Measurements from ENCODE around the gene TEX48.

TEX48 gene

DNA sequence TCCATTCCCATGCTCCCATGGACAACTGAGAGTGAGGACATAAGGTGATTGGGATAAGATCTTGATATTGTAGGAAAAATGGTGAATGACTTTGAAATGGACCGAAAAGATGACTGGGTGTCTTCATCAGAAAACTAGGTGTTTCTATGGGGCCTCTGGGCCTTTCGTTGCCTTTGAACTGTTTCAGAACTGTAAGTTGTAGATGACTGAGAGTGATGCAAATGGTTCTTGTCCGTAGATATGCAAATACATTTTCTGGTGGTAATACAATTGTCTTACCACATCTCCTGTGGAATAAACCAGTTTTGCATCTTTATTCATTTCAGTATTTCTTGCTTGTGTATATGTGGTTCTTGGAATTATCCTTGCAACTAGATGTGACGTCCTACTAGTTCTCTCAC is 16.0 kb upstream of the TEX48 start:
- TF ChIP-seq SIN3A (IDR thresholded peaks at IDR 0.05; ENCODE audit: borderline replicate concordance, insufficient read depth, low read length) (no peak), POLR2AphosphoS5 (IDR thresholded peaks at IDR 0.05; ENCODE audit: low read depth, low read length) (no peak)

DNA sequence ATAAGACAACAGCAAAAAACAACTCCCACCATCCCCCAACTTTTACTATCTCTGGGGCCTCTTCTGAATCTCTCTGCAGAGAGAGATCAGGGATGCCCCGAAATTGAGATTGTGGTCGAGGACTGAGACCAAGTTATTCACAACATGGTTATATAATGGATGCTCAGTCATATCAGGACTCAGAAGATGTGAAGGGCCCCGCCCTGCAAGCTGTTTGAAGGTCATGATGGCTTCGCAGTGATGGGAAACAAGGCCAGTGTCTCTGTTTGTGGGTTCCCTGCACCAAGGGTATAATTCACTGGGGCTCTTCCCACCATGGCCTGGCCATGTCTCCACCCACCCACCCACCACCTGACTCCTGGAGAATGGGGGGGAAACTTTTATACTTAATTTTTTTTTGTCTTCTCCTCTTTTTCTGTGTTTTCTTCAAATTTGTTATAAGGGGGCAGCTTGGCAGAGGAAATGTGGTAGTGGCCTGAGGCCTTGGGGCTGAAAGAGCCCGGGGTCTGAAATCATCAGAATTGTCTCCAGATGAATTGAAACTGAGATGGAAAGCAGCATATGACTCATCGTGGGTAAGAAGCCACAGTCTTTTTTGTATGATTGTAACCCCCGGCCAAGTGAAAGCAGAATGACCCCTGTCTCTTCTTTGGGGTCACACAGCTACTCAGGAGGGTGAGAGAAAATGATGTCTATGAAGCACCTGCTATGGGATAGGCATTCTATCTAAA is 15.0 kb upstream of the TEX48 start:
- TF ChIP-seq SIN3A (IDR thresholded peaks at IDR 0.05; ENCODE audit: borderline replicate concordance, insufficient read depth, low read length) (no peak), POLR2AphosphoS5 (IDR thresholded peaks at IDR 0.05; ENCODE audit: low read depth, low read length) (no peak), FOXP2 (optimal IDR thresholded peaks at IDR 0.05; ENCODE audit: borderline replicate concordance, extremely low read depth, extremely low read length, insufficient read depth) (no peak), TAF1 (IDR thresholded peaks at IDR 0.05; ENCODE audit: borderline replicate concordance, insufficient read depth, low read length) (no peak)
- TF ChIP-seq, protein P1, sequence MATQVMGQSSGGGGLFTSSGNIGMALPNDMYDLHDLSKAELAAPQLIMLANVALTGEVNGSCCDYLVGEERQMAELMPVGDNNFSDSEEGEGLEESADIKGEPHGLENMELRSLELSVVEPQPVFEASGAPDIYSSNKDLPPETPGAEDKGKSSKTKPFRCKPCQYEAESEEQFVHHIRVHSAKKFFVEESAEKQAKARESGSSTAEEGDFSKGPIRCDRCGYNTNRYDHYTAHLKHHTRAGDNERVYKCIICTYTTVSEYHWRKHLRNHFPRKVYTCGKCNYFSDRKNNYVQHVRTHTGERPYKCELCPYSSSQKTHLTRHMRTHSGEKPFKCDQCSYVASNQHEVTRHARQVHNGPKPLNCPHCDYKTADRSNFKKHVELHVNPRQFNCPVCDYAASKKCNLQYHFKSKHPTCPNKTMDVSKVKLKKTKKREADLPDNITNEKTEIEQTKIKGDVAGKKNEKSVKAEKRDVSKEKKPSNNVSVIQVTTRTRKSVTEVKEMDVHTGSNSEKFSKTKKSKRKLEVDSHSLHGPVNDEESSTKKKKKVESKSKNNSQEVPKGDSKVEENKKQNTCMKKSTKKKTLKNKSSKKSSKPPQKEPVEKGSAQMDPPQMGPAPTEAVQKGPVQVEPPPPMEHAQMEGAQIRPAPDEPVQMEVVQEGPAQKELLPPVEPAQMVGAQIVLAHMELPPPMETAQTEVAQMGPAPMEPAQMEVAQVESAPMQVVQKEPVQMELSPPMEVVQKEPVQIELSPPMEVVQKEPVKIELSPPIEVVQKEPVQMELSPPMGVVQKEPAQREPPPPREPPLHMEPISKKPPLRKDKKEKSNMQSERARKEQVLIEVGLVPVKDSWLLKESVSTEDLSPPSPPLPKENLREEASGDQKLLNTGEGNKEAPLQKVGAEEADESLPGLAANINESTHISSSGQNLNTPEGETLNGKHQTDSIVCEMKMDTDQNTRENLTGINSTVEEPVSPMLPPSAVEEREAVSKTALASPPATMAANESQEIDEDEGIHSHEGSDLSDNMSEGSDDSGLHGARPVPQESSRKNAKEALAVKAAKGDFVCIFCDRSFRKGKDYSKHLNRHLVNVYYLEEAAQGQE (IDR thresholded peaks at IDR 0.05; ENCODE audit: insufficient read depth in 1 of 2, low read depth in 2 of 2, low read length in 2 of 2): no peak

DNA sequence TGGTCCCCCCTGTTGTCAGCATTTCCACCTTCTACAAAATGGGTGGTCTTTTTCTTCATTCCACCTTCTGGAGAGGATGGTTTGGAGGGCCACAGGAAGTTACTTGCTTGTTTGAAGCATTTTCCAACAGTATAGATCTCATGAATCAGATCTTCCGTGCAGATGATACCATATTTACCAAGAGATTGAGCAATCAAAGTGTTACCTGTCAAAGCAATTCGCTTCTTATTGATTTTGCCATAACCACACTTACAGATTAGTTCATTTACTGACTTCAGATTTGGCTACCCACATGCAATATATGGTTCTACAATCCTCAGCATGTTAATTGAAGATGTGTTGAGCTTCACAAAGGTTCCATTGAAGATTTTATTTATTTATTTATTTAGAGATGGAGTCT is 14.0 kb upstream of the TEX48 start:
- no peak for TF ChIP-seq POLR2AphosphoS5 (IDR thresholded peaks at IDR 0.05; ENCODE audit: low read depth, low read length)

DNA sequence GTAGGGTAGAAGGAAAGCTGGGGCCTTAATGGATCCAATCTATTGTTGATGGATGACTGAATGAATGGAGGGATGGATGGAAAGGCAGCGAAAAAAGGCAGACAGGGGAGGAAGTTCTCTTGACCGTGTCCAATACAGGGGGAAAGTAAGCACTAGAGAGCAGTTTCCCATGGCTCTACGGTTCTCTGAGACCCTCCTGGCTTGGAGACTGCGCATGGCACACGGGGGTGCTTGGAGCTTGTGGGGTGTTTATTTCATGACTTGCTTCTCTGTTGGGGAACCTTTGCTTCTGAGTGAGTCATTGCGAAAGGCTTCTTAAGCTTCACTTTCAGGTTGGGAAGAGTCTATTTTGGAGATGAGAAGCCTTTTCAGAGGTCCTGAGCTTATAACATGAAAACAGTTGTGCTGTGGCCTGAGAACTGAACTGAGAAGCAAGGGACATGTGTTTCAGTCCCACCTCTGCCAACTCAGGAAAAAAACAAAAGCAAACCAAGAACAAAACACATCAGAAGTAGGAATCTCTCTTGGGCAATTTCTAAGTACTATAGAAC is 12.8 kb upstream of the TEX48 start:
- TF ChIP-seq SIN3A (IDR thresholded peaks at IDR 0.05; ENCODE audit: borderline replicate concordance, insufficient read depth, low read length) (no peak), TAF1 (IDR thresholded peaks at IDR 0.05; ENCODE audit: borderline replicate concordance, insufficient read depth, low read length) (no peak), FOXP2 (optimal IDR thresholded peaks at IDR 0.05; ENCODE audit: borderline replicate concordance, extremely low read depth, extremely low read length, insufficient read depth) (no peak), POLR2AphosphoS5 (IDR thresholded peaks at IDR 0.05; ENCODE audit: low read depth, low read length) (no peak)
- TF ChIP-seq, protein P1 (IDR thresholded peaks at IDR 0.05; ENCODE audit: insufficient read depth in 1 of 2, low read depth in 2 of 2, low read length in 2 of 2): no peak

DNA sequence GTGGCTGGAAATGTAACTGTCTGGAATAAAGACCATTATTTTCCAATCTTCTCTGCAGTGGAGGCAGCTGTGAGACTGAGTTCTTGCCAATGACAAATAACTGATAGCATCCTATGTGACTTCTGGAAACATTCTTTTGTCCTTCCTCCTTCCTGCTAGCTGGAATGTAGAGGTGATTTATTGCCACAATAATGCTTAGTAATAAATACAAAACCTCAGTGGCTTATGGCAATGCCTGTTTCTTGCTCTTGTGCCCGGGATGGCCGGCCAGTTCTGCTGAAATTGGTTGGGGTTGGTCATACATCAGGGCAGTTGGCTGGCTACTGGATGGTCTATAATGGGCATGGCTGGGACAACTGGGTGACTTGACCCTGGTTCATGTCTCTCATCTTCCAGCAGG is 12.2 kb upstream of the TEX48 start:
- TF ChIP-seq FOXP2 (optimal IDR thresholded peaks at IDR 0.05; ENCODE audit: borderline replicate concordance, extremely low read depth, extremely low read length, insufficient read depth) (no peak), POLR2AphosphoS5 (IDR thresholded peaks at IDR 0.05; ENCODE audit: low read depth, low read length) (no peak), SIN3A (IDR thresholded peaks at IDR 0.05; ENCODE audit: borderline replicate concordance, insufficient read depth, low read length) (no peak), TAF1 (IDR thresholded peaks at IDR 0.05; ENCODE audit: borderline replicate concordance, insufficient read depth, low read length) (no peak)
- TF ChIP-seq, protein P1 (IDR thresholded peaks at IDR 0.05; ENCODE audit: insufficient read depth in 1 of 2, low read depth in 2 of 2, low read length in 2 of 2): no peak

DNA sequence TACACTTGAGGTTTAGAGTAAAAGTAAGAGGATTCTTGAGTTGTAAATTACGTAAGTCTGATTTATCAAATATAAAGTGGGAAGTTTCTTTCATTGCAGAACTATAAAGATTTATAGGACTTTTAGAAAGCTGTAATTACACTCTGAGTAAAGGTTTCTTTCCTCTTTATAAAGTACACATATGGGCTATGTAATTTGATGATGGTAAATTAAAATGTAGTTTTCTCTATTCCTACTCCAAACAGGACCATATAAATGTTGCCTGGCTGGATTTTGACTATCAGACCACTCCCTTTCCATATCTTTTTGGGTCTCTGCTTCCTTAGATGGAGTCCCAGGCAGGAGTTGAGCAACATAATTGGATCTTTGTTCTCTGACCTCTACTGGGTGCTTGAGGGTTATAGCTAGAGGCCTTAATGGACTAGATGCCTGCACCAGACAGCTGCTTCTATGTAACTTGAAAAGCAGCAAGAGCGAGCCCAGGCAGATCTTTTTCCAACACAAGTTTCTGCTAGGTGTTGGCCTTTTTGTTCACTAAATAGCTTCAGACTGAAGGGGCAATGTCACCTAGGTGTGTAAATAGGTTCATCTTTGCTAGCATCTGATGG is 11.4 kb upstream of the TEX48 start:
- TF ChIP-seq POLR2AphosphoS5 (IDR thresholded peaks at IDR 0.05; ENCODE audit: low read depth, low read length) (no peak), TAF1 (IDR thresholded peaks at IDR 0.05; ENCODE audit: borderline replicate concordance, insufficient read depth, low read length) (no peak), FOXP2 (optimal IDR thresholded peaks at IDR 0.05; ENCODE audit: borderline replicate concordance, extremely low read depth, extremely low read length, insufficient read depth) (no peak), SIN3A (IDR thresholded peaks at IDR 0.05; ENCODE audit: borderline replicate concordance, insufficient read depth, low read length) (no peak)
- TF ChIP-seq, protein P1 (IDR thresholded peaks at IDR 0.05; ENCODE audit: insufficient read depth in 1 of 2, low read depth in 2 of 2, low read length in 2 of 2): no peak

Measured in PFSK-1 (cell line).